Omental fat pad (tissue), 4 donors: ENCODE results near the gene FGF22. TPM values are rescaled to one million over a fixed set of nuclear protein-coding genes. Genes with fewer than 3 reads are reported as not detected.
"Not testable (repeated sequence)": the region's sequence is repeated elsewhere in the genome, so short reads cannot be mapped to it uniquely, and the experiment has no call there.

Experiments used
- ATAC-seq: fragments of 150-250 bp; one replicate; pipeline ENCODE4 v1.9.1; 2016; ENCODE audit warnings: mild to moderate bottlenecking, moderate library complexity; ENCODE audit not compliant: low FRiP score
- DNase-seq: peaks from one replicate; pipeline ENCODE4 v3.0.0-alpha.2; 2019; ENCODE audit warnings: low spot score
- CTCF ChIP-seq, 3 donors: fragments of 450-650 bp; IDR thresholded peaks; one replicate each; pipeline ENCODE4 v1.5.1; 2016 to 2017; ENCODE audit warnings: antibody characterized with exemption in 3 of 3, mild to moderate bottlenecking in 3 of 3, moderate library complexity in 2 of 3
- total RNA-seq, 4 donors: library from RNA; depleted of rRNA; stranded (reverse); fragments of >200 nt; gene quantifications; one replicate each; pipeline ENCODE4 v1.1.0, GENCODE V29; 2016

Gene FGF22
- total RNA-seq, 4 donors from 2014 or later = 0.38 TPM; not detected in 3

- no peak for TF ChIP-seq CTCF (IDR thresholded peaks at IDR 0.05)
- DNase-seq (no peak), ATAC-seq (no peak)
Observed at GRCh38 chr19:601790-602189, 37.9 kb upstream of the FGF22 start.

- no peak for TF ChIP-seq CTCF (IDR thresholded peaks at IDR 0.05)
- no peak for DNase-seq
- no peak for ATAC-seq
Observed at GRCh38 chr19:602391-603301, 37.0 kb upstream of the FGF22 start.

GRCh38 chr19:603302-603639, 36.4 kb upstream of the FGF22 start:
- ATAC-seq, DNase-seq: not testable (repeated sequence)

- not testable (repeated sequence) for DNase-seq, ATAC-seq
Observed at GRCh38 chr19:603779-604178, 35.9 kb upstream of the FGF22 start.

GRCh38 chr19:604355-604754, 35.3 kb upstream of the FGF22 start:
- DNase-seq (no peak), ATAC-seq (no peak)
- TF ChIP-seq CTCF (IDR thresholded peaks at IDR 0.05) = no peak

GRCh38 chr19:605061-605971, 34.4 kb upstream of the FGF22 start:
- not testable (repeated sequence) for ATAC-seq, DNase-seq

GRCh38 chr19:607301-608154, 32.2 kb upstream of the FGF22 start:
- no peak for ATAC-seq
- DNase-seq = no peak
- TF ChIP-seq CTCF (IDR thresholded peaks at IDR 0.05) = no peak
